ENCODE data around the gene NRXN3.

NRXN3 gene

DNA sequence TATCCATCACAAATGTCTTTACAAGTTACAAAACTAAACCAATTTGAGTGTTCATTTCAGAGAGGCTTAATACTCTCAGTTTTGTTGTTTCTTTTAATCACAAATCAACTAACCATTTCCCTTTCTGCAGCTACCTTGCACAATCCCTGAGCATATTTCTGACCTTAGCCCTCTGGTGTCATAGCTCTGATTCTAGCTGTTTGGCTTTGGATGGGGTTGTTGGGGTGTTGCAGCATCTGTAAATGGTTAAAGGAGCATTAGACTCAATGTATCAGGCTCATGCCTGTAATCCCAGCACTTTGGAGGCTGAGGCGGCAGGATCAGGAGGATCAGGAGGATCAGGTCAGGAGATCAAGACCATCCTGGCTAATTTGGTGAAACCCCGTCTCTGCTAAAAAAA lies 461.4 kb downstream of the NRXN3 start:
- DNase-seq (ENCODE audit: extremely low read depth, insufficient read length): no peak
- no peaks in the 10 kb centered on the region for H3K36me3 ChIP-seq (ENCODE audit: control insufficient read depth, insufficient read depth, low read length)
- TF ChIP-seq, protein P1, sequence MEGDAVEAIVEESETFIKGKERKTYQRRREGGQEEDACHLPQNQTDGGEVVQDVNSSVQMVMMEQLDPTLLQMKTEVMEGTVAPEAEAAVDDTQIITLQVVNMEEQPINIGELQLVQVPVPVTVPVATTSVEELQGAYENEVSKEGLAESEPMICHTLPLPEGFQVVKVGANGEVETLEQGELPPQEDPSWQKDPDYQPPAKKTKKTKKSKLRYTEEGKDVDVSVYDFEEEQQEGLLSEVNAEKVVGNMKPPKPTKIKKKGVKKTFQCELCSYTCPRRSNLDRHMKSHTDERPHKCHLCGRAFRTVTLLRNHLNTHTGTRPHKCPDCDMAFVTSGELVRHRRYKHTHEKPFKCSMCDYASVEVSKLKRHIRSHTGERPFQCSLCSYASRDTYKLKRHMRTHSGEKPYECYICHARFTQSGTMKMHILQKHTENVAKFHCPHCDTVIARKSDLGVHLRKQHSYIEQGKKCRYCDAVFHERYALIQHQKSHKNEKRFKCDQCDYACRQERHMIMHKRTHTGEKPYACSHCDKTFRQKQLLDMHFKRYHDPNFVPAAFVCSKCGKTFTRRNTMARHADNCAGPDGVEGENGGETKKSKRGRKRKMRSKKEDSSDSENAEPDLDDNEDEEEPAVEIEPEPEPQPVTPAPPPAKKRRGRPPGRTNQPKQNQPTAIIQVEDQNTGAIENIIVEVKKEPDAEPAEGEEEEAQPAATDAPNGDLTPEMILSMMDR (IDR thresholded peaks at IDR 0.05; ENCODE audit: insufficient read depth, low read length, poor library complexity, severe bottlenecking): no peak
- H3K27me3 ChIP-seq (replicated peaks; ENCODE audit: control insufficient read depth, insufficient read depth, low read length): no peaks in the 10 kb centered on the region
- H3K4me3 ChIP-seq (replicated peaks; ENCODE audit: low read depth, low read length): no peak overlapping the region

DNA sequence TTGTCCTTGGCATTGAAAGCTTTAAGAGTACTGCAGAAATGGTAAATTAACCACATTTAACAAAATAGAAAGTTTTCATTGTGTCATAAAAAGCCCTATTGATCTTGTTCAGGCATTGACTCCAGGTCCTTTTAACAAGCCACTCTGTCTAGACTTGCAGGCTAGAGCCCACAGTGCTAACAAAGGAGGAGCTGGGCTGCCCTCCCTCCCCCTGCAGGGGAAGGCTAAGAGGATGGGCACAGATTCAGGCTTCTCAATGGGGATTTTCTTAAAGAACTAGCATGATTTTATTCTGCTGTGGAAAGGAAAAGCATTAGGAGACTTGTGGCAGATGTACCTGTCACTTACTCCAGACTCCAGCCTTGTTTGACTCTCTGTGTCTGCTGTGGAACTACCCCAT lies 463.6 kb downstream of the NRXN3 start:
- TF ChIP-seq, protein P1 (IDR thresholded peaks at IDR 0.05; ENCODE audit: insufficient read depth, low read length, poor library complexity, severe bottlenecking): no peak
- Histone ChIP-seq H3K27me3 (replicated peaks; ENCODE audit: control insufficient read depth, insufficient read depth, low read length) (no peaks in the 10 kb centered on the region), H3K36me3 (ENCODE audit: control insufficient read depth, insufficient read depth, low read length) (no peaks in the 10 kb centered on the region), H3K4me3 (replicated peaks; ENCODE audit: low read depth, low read length) (no peak overlapping the region)
- no peak for DNase-seq (ENCODE audit: extremely low read depth, insufficient read length)

DNA sequence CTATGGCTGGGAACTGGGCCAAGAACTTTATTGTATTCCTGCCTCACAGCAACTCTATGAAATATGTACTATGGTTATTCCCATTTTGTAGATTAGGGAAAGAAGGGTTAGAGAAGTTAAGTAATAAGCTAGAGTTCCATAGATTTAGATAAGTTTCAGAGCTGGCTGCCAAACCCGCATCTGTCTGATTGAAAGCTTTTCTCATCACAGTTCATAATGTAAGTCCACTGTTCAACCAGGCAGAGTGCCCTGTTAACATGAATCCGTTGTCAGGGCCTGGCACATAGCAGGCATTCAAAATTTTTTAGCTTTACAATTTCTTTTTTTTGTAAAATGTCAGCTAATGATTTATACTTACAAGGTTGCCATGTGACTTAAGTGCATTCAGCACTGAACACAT lies 467.3 kb downstream of the NRXN3 start:
- H3K4me3 ChIP-seq (replicated peaks; ENCODE audit: low read depth, low read length): no peak overlapping the region
- H3K27me3 ChIP-seq (replicated peaks; ENCODE audit: control insufficient read depth, insufficient read depth, low read length): no peaks in the 10 kb centered on the region
- TF ChIP-seq, protein P1 (IDR thresholded peaks at IDR 0.05; ENCODE audit: insufficient read depth, low read length, poor library complexity, severe bottlenecking): no peak
- no peaks in the 10 kb centered on the region for H3K36me3 ChIP-seq (ENCODE audit: control insufficient read depth, insufficient read depth, low read length)
- DNase-seq (ENCODE audit: extremely low read depth, insufficient read length): no peak

DNA sequence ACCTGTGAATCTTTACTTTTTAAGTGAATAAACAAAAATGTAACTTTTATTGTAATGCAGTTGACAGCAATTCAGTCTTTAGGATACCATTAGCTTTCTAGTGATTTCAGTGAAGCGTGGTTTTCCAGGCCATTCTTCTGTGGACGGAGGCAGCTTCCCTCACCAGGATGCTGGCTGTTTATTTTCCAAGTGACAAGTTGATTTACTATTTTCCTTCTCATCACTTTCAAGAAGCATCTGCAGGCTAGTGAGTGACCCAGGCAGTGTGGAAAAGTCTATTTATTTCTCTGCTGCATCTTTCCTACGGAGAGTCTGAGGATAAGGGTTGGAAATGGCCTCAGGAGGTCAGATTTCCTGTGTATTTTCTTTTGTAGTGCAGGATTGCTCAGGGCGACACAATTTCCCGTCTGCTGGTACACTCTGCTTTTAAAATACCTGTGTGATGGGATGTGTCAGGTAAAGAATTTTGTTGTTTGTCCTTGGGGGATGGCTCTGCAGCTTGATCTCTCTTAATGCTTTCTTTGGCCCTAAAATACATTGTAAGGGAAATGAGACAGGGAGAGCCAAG lies 467.8 kb downstream of the NRXN3 start:
- TF ChIP-seq, protein P1 (IDR thresholded peaks at IDR 0.05; ENCODE audit: insufficient read depth, low read length, poor library complexity, severe bottlenecking): no peak
- H3K36me3 ChIP-seq (ENCODE audit: control insufficient read depth, insufficient read depth, low read length): no peaks in the 10 kb centered on the region
- H3K4me3 ChIP-seq (replicated peaks; ENCODE audit: low read depth, low read length): no peak overlapping the region
- H3K27me3 ChIP-seq (replicated peaks; ENCODE audit: control insufficient read depth, insufficient read depth, low read length): no peaks in the 10 kb centered on the region
- DNase-seq (ENCODE audit: extremely low read depth, insufficient read length): no peak

DNA sequence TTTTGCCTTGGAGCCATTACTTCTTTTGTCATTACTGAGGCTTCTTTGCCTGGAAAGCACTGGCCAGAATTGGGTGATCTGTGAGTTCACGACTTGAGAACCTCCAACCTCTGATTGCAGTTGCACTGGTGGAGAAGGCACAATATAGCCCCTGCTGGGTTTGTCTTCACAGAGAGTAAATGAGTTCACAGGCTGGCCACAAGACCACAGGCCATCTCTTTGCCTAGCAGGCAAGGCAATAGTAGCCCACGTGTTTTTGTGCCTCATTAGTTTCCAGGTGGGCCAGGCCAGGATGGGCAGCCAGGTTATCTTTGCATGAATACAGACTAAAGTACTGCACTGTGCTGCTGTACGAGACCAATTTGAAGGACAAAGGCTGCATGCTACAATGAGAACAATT lies 468.8 kb downstream of the NRXN3 start:
- no peak overlapping the region for H3K4me3 ChIP-seq (replicated peaks; ENCODE audit: low read depth, low read length)
- TF ChIP-seq, protein P1 (IDR thresholded peaks at IDR 0.05; ENCODE audit: insufficient read depth, low read length, poor library complexity, severe bottlenecking): no peak

More for the DNA sequence above, 468.8 kb downstream of the NRXN3 start:
- Histone ChIP-seq H3K27me3 (replicated peaks; ENCODE audit: control insufficient read depth, insufficient read depth, low read length) (no peaks in the 10 kb centered on the region), H3K36me3 (ENCODE audit: control insufficient read depth, insufficient read depth, low read length) (no peaks in the 10 kb centered on the region)
- no peak for DNase-seq (ENCODE audit: extremely low read depth, insufficient read length)

Measured in GM06990 (cell line).